HUDEP-2 (cell line): ENCODE results near the gene NETO2.
"Not testable (repeated sequence)": the region's sequence is repeated elsewhere in the genome, so short reads cannot be mapped to it uniquely, and the experiment has no call there.

Experiments
- DNase-seq, 76 experiments: peaks; one replicate each; lab custom pipeline; 2025; ENCODE audit not compliant: unreplicated experiment in 76 of 76; lab: John Stamatoyannopoulos, UW

Gene NETO2

GRCh38 chr16:47143677-47144558 lies at the start of gene NETO2:
Gene NETO2 (minus strand): TSS chr16:47143945. CDS start chr16:47143612, 333 bp downstream.
- peak in 57 of 76 experiments; percentile 12 to 75 (median 41) for DNase-seq

GRCh38 chr16:47182318-47182717 lies 38.6 kb upstream of the NETO2 start:
- no peak for DNase-seq

GRCh38 chr16:47181066-47181465 lies 37.3 kb upstream of the NETO2 start:
- DNase-seq: not testable (repeated sequence)

- no peak for DNase-seq
Observed at GRCh38 chr16:47180073-47180472, 36.3 kb upstream of the NETO2 start.

- no peak for DNase-seq
Observed at GRCh38 chr16:47175152-47175551, 31.4 kb upstream of the NETO2 start.

GRCh38 chr16:47162670-47163420 lies 19.1 kb upstream of the NETO2 start:
- no peak for DNase-seq

GRCh38 chr16:47161464-47161863 lies 17.7 kb upstream of the NETO2 start:
- DNase-seq: no peak

- DNase-seq: no peak
Observed at GRCh38 chr16:47160422-47160821, 16.7 kb upstream of the NETO2 start.

- DNase-seq: no peak
Observed at GRCh38 chr16:47158992-47159391, 15.2 kb upstream of the NETO2 start.

GRCh38 chr16:47156680-47157215 lies 13.0 kb upstream of the NETO2 start:
- no peak for DNase-seq

- DNase-seq: not testable (repeated sequence)
Observed at GRCh38 chr16:47152501-47152900, 8.8 kb upstream of the NETO2 start.

GRCh38 chr16:47150067-47150466 lies 6.3 kb upstream of the NETO2 start:
- no peak for DNase-seq

GRCh38 chr16:47144559-47144877 lies 773 bp upstream of the NETO2 start:
- peak in 6 of 76 experiments; percentile 16 to 71 (median 50) for DNase-seq

GRCh38 chr16:47142821-47143676 lies 696 bp downstream of the NETO2 start:
- peak in 69 of 76 experiments; percentile 16 to 80 (median 54) for DNase-seq

GRCh38 chr16:47142486-47142820 lies 1.3 kb downstream of the NETO2 start:
- peak in 2 of 76 experiments; percentile 2 to 6 for DNase-seq

GRCh38 chr16:47141773-47142485 lies 1.8 kb downstream of the NETO2 start:
- DNase-seq: peak in 70 of 76 experiments; percentile 2 to 83 (median 56)

- no peak for DNase-seq
Observed at GRCh38 chr16:47140686-47141085, 3.1 kb downstream of the NETO2 start.

GRCh38 chr16:47139561-47140185 lies 4.1 kb downstream of the NETO2 start:
- no peak for DNase-seq

GRCh38 chr16:47137925-47138324 lies 5.8 kb downstream of the NETO2 start:
- DNase-seq: peak in 9 of 76 experiments; percentile 2 to 19 (median 5)
